Stimulated activated naive CD8-positive, alpha-beta T cell treated with anti-CD3 and anti-CD28 coated beads, Interleukin-15, Interleukin-2, amounts not matched to agents 100 U/mL and 50 U/mL, for 24 hours (primary cell): ENCODE data around the gene RBM20.
A peak's percentile ranks its signal among the peaks of the same experiment; 100 is the strongest.
"Not testable (repeated sequence)": the region's sequence is repeated elsewhere in the genome, so short reads cannot be mapped to it uniquely, and the experiment has no call there.

ENCODE experiments used
- ATAC-seq: fragments of 150-1000 bp; cut with Tn5 transposase; one replicate; pipeline ENCODE4 v1.10.0; 2021
- DNase-seq: peaks from one replicate; pipeline ENCODE4 v3.0.0; 2021

Gene RBM20

GRCh38 chr10:110679486-110680272, 35.5 kb downstream of the RBM20 start:
- DNase-seq (no peak), ATAC-seq (no peak)

GRCh38 chr10:110680273-110681020, 36.3 kb downstream of the RBM20 start:
- ATAC-seq (no peak), DNase-seq (no peak)

GRCh38 chr10:110681023-110681681, 37.0 kb downstream of the RBM20 start:
- DNase-seq (peak; percentile 48), ATAC-seq (peak; percentile 49)

GRCh38 chr10:110682348-110682747, 38.2 kb downstream of the RBM20 start:
- DNase-seq (no peak), ATAC-seq (no peak)

- ATAC-seq (no peak), DNase-seq (no peak)
These were observed 40.8 kb downstream of the RBM20 start for GRCh38 chr10:110684800-110685446.

GRCh38 chr10:110686047-110686446, 41.9 kb downstream of the RBM20 start:
- ATAC-seq (no peak), DNase-seq (no peak)

- no peak for ATAC-seq
- no peak for DNase-seq
These were observed 42.8 kb downstream of the RBM20 start for GRCh38 chr10:110686949-110687348.

- DNase-seq (no peak), ATAC-seq (no peak)
These were observed 43.3 kb downstream of the RBM20 start for GRCh38 chr10:110687400-110687799.

- DNase-seq (no peak), ATAC-seq (no peak)
These were observed 47.0 kb downstream of the RBM20 start for GRCh38 chr10:110691139-110691538.

GRCh38 chr10:110694263-110694662, 50.1 kb downstream of the RBM20 start:
- no peak for ATAC-seq
- DNase-seq = no peak

GRCh38 chr10:110694820-110695538, 50.8 kb downstream of the RBM20 start:
- DNase-seq = no peak
- no peak for ATAC-seq

- DNase-seq (no peak), ATAC-seq (no peak)
These were observed 51.4 kb downstream of the RBM20 start for GRCh38 chr10:110695539-110695886.

- DNase-seq (no peak), ATAC-seq (no peak)
These were observed 52.3 kb downstream of the RBM20 start for GRCh38 chr10:110696436-110696835.

GRCh38 chr10:110698340-110698739, 54.2 kb downstream of the RBM20 start:
- DNase-seq (no peak), ATAC-seq (no peak)

GRCh38 chr10:110698782-110699201, 54.7 kb downstream of the RBM20 start:
- ATAC-seq (peak; percentile 22), DNase-seq (no peak)

GRCh38 chr10:110699859-110700468, 55.8 kb downstream of the RBM20 start:
- ATAC-seq (no peak), DNase-seq (no peak)

- ATAC-seq (no peak), DNase-seq (no peak)
These were observed 56.9 kb downstream of the RBM20 start for GRCh38 chr10:110700947-110701616.

GRCh38 chr10:110701617-110701971, 57.5 kb downstream of the RBM20 start:
- DNase-seq = no peak
- ATAC-seq = no peak

- DNase-seq (no peak), ATAC-seq (no peak)
These were observed 59.9 kb downstream of the RBM20 start for GRCh38 chr10:110704070-110704469.

- ATAC-seq (no peak), DNase-seq (no peak)
These were observed 60.9 kb downstream of the RBM20 start for GRCh38 chr10:110704906-110705476.

GRCh38 chr10:110705596-110705995, 61.5 kb downstream of the RBM20 start:
- not testable (repeated sequence) for ATAC-seq, DNase-seq
